GM06990 (cell line): ENCODE results near the gene SLC9A1.

Experiments
- DNase-seq: peaks from one replicate; pipeline ENCODE4 v3.0.0-alpha.2; 2011; ENCODE audit not compliant: insufficient read length; ENCODE audit errors: extremely low read depth
- H3K27me3 ChIP-seq: replicated peaks from 2 replicates; pipeline ENCODE4 v1.6.0; 2011; ENCODE audit warnings: low read length; ENCODE audit not compliant: control insufficient read depth, insufficient read depth
- H3K36me3 ChIP-seq: 2 replicates; pipeline ENCODE4 v1.5.1; 2011; ENCODE audit warnings: low read length; ENCODE audit not compliant: control insufficient read depth, insufficient read depth
- H3K4me3 ChIP-seq: replicated peaks from 2 replicates; pipeline ENCODE4 v1.5.1; 2011; ENCODE audit warnings: low read depth, mild to moderate bottlenecking, control low read depth, low read length
- TF ChIP-seq, protein P1 (sequence below): IDR thresholded peaks from 2 replicates; pipeline ENCODE4 v1.5.1; 2011; ENCODE audit warnings: low read length, control low read depth, mild to moderate bottlenecking, inconsistent platforms; ENCODE audit not compliant: insufficient read depth, poor library complexity, severe bottlenecking

SLC9A1 gene

DNA sequence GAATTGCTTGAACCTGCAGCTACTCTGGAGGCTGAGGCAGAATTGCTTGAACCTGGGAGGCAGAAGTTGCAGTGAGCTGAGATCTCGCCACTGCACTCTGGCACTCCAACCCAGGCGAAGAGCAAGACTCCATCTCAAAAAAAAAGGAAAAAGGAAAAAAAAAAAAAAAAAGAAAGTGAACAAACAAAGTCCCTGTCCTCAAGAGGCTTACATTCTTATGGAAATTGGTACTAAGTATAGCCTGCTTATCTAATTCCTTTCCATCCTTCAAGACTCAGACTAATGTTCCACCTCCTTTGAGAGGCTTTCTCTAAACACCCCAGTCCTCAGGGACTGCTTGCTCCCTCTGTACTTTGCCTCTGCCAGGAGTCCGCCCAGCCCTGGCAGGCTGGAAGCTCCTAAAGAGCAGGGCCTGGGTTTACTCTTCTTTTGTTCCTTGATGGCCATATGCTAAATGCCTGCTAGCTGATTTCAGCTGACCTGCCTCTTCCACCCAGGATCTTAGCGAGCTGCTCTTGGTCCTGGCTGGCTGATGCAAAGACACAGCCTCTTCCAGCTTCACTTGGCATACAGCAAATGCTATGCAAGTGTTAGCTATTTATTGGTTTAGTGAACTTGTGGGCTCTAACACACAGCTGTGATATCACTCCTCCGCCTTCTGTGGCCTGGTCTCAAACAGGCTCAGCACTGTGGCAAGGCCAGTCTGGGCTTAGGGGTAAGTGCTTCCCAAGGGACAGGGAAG lies 9.8 kb downstream of the SLC9A1 start:
- peaks cover 10% of the 10 kb centered on the region for H3K36me3 ChIP-seq
- TF ChIP-seq, protein P1, sequence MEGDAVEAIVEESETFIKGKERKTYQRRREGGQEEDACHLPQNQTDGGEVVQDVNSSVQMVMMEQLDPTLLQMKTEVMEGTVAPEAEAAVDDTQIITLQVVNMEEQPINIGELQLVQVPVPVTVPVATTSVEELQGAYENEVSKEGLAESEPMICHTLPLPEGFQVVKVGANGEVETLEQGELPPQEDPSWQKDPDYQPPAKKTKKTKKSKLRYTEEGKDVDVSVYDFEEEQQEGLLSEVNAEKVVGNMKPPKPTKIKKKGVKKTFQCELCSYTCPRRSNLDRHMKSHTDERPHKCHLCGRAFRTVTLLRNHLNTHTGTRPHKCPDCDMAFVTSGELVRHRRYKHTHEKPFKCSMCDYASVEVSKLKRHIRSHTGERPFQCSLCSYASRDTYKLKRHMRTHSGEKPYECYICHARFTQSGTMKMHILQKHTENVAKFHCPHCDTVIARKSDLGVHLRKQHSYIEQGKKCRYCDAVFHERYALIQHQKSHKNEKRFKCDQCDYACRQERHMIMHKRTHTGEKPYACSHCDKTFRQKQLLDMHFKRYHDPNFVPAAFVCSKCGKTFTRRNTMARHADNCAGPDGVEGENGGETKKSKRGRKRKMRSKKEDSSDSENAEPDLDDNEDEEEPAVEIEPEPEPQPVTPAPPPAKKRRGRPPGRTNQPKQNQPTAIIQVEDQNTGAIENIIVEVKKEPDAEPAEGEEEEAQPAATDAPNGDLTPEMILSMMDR: no peak
- DNase-seq: no peak
- no peaks in the 10 kb centered on the region for H3K27me3 ChIP-seq
- H3K4me3 ChIP-seq: no peak overlapping the region

DNA sequence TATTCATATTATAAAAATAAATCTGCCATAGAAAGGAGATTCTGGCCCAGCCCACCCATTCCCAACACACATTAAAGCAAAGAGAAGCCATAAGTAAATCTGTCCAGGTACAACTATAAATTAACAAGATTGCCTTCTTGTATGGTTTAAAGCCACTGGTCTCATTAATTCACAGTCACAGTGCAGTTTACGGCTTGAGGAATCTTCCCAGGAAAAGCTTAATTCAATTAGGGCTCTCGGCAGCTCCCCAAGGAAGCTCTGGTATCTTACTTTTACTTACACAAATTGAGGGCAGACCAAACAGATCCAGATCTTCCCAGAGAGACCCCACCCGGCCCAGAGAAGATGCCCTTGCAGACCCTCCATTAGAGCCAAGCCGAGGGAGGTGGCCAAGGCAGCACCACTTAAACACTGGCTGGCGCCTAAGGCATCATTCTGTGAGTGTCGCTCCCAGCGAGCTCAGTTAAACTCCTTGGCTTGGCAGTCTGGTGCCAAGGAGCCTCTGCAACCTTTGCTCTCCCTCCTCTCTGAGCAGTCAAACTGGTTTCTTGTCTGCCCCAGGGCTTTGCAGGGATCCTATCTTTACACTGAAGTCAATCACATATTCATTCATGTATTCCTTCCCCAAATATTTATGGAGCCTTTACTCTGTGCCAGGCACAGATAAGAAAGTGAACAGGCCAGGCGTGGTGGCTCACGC lies 10.7 kb downstream of the SLC9A1 start:
- TF ChIP-seq, protein P1: no peak
- H3K4me3 ChIP-seq: no peak overlapping the region
- no peaks in the 10 kb centered on the region for H3K27me3 ChIP-seq
- peaks cover 8% of the 10 kb centered on the region for H3K36me3 ChIP-seq
- DNase-seq: no peak

DNA sequence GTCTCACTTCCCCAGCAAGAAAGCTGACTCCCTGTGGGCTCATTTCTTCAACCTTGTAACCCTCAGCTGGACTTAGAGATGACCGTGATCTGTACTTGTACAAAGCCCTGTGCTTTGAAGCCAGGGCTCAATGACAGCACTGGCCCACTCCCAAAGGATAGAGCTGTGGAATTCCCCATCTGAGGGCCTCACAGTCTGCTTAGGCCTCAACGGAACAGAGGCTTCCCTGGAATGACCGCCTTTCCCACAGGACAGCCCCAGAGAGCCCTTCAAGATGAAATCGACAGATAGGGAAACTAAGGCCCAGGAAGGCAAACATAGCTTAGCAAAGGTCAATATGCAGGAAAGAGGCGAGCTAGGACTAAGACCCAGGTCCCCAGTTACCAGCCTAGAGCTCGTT lies 11.5 kb downstream of the SLC9A1 start:
- DNase-seq: no peak
- peaks cover 3% of the 10 kb centered on the region for H3K36me3 ChIP-seq
- H3K27me3 ChIP-seq: no peaks in the 10 kb centered on the region

DNA sequence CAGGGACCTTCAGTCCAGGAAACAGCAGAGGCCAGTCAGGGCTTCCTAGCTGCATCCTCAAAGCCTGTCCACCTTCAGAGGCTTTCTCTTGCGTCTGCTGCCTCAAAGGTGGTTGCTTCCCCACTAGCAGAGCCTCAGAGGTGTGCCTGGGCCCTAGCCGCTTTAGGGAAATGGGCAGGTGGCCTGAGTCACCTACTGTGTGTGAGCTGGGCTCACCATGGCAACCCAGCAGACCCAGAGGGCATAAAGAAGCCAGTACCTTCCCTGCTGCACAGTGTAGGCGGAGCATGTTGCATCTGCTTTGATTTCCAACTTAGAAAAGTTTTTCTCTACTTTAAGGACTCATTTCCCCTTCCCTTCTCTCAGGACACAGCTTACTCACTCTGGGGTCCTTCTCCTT lies 12.5 kb downstream of the SLC9A1 start:
- no peak for DNase-seq
- no peak overlapping the region for H3K4me3 ChIP-seq
- TF ChIP-seq, protein P1: no peak
- H3K27me3 ChIP-seq: no peaks in the 10 kb centered on the region
- H3K36me3 ChIP-seq: peaks cover 3% of the 10 kb centered on the region

More for the DNA sequence above, 11.5 kb downstream of the SLC9A1 start:
- TF ChIP-seq, protein P1: no peak
- no peak overlapping the region for H3K4me3 ChIP-seq

DNA sequence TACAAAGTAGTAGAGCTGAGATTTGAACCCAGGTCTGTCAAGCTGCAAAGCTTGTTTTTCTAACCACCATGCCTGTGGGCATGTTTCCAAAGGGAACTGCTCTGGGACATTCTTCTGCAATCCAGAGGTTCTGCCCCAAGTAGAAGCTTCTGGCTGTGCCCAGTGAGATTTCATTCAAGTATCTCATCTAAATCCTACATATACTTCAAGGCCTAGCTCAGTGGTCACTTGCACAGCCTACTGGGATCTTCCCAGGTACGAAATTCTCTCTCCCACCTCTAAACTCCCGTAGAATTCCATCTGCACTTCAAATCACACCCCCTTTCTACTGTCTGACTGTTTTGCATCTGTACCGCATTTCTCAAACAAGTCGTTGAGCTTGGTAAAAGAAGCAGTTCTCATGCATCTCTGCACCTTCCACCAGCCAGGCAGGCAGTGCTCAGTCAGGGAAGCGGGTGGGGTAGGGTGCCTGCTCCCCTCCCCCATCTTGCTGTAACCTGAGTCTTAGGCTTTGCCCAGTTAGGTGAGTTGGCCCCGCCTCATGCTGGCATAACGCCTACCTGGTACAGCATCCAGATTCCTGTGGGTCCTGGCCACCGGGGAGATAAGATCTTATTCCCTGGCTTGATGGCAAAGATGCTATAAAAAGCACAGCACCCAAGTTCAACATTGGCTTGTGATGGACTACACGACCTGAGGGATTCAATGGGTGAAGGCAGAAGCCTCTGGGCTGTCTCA lies 13.5 kb downstream of the SLC9A1 start:
- H3K36me3 ChIP-seq: peaks cover 3% of the 10 kb centered on the region
- no peak for DNase-seq
- H3K27me3 ChIP-seq: no peaks in the 10 kb centered on the region
- H3K4me3 ChIP-seq: no peak overlapping the region
- TF ChIP-seq, protein P1: no peak
